Gastrocnemius medialis (tissue), 4 donors: ENCODE results near the gene SIGLEC8.

Experiments used
- POLR2A ChIP-seq, 2 donors: fragments of 450-650 bp; IDR thresholded peaks; one replicate each; pipeline ENCODE4 v1.6.1; 2017; ENCODE audit warnings: antibody characterized with exemption in 2 of 2, mild to moderate bottlenecking in 2 of 2, moderate library complexity in 2 of 2
- TF ChIP-seq, protein P1 (sequence below), 5 experiments: fragments of 450-650 bp in 3 of 5; fragments of 200-600 bp in 2 of 5; sonication (generic) in 2 of 5; IDR thresholded peaks in 4 of 5; conservative IDR thresholded peaks in 1 of 5; 1 replicate in 4 of 5; 2 replicates in 1 of 5; pipeline ENCODE4 v1.5.1; 2016 to 2019; ENCODE audit warnings: antibody characterized with exemption in 5 of 5, mild to moderate bottlenecking in 3 of 5, moderate library complexity in 3 of 5

DNA sequence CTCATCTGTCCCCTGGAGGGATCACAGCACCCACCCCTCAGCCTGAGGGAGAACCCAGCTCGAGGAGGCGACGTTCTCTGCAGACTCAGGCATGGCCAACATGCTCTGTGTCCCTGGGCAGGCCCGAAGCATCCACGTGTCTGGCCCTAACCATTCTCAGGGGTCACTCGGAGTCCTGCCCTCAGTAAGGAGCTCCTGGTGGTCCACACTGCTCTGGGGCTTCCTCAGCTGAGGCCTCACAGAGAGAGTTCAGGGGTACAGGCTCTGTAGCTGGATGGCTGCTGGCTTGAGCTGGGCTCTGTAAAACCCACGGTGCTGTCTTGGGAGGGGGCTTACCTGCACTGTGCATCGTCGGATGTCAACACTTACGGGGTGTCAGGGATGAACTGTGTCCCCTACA, 4.4 kb upstream of the SIGLEC8 start:
- TF ChIP-seq, protein P1, sequence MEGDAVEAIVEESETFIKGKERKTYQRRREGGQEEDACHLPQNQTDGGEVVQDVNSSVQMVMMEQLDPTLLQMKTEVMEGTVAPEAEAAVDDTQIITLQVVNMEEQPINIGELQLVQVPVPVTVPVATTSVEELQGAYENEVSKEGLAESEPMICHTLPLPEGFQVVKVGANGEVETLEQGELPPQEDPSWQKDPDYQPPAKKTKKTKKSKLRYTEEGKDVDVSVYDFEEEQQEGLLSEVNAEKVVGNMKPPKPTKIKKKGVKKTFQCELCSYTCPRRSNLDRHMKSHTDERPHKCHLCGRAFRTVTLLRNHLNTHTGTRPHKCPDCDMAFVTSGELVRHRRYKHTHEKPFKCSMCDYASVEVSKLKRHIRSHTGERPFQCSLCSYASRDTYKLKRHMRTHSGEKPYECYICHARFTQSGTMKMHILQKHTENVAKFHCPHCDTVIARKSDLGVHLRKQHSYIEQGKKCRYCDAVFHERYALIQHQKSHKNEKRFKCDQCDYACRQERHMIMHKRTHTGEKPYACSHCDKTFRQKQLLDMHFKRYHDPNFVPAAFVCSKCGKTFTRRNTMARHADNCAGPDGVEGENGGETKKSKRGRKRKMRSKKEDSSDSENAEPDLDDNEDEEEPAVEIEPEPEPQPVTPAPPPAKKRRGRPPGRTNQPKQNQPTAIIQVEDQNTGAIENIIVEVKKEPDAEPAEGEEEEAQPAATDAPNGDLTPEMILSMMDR (IDR thresholded peaks at IDR 0.05 in 4 of 5, conservative IDR thresholded peaks at IDR 0.05 in 1 of 5), result no peak
- TF ChIP-seq POLR2A (IDR thresholded peaks at IDR 0.05), result no peak
